Kidney (tissue), 14 donors: ENCODE results near the gene RPTOR. TPM values are rescaled to one million over a fixed set of nuclear protein-coding genes. Genes with fewer than 3 reads are reported as not detected.

ENCODE experiments used
- DNase-seq, 5 donors: peaks; one replicate each; pipeline ENCODE4 v3.0.0-alpha.2; 2013 to 2020
- FAIRE-seq: peaks from 2 replicates; lab custom pipeline; 2012; peaks lifted over from hg19 to GRCh38; lab: Jason Lieb, UNC
- H3K27ac ChIP-seq, 2 donors: one replicate each; pipeline ENCODE4 v1.7.0; 2013; ENCODE audit warnings: low read depth in 2 of 2, low read length in 2 of 2, inconsistent platforms in 1 of 2
- H3K27me3 ChIP-seq: one replicate; pipeline ENCODE4 v1.7.1; 2013; ENCODE audit warnings: low read length, inconsistent platforms; ENCODE audit not compliant: control insufficient read depth, insufficient read depth
- H3K36me3 ChIP-seq, 3 donors: one replicate each; pipeline versions ENCODE4 v1.7.0 to v1.7.1; 2013; ENCODE audit warnings: low read length in 3 of 3, control low read depth in 1 of 3, inconsistent platforms in 1 of 3; ENCODE audit not compliant: insufficient read depth in 3 of 3, control insufficient read depth in 2 of 3
- H3K4me1 ChIP-seq, 3 donors: one replicate each; pipeline versions ENCODE4 v1.7.0 to v1.7.1; 2013; ENCODE audit warnings: low read length in 3 of 3, inconsistent platforms in 1 of 3, low read depth in 1 of 3; ENCODE audit not compliant: control insufficient read depth in 2 of 3, insufficient read depth in 2 of 3
- H3K4me3 ChIP-seq, 3 donors: one replicate each; pipeline versions ENCODE4 v1.7.0 to v1.8.1; 2013; ENCODE audit warnings: low read length in 3 of 3, control low read depth in 1 of 3, inconsistent platforms in 1 of 3
- H3K9ac ChIP-seq, 3 donors: one replicate each; pipeline versions ENCODE4 v1.7.0 to v1.7.1; 2013; ENCODE audit warnings: low read length in 3 of 3, control low read depth in 1 of 3, inconsistent platforms in 1 of 3
- H3K9me3 ChIP-seq, 3 donors: one replicate each; pipeline versions ENCODE4 v1.7.0 to v1.7.1; 2013; ENCODE audit warnings: low read length in 3 of 3, control low read depth in 1 of 3, inconsistent platforms in 1 of 3; ENCODE audit not compliant: control insufficient read depth in 2 of 3, insufficient read depth in 1 of 3
- intact Hi-C: fragments of 100-400 bp; cut with DNase I; formaldehyde crosslinking; loops from one replicate; pipeline ENCODE4 v1.11.1; 2022
- polyA plus RNA-seq: library from polyadenylated mRNA; stranded (reverse); fragments of 350-450 nt; fragmentation: Illumina TruSeq; extraction: RNeasy Lipid Tissue Mini Kit (QIAGEN cat#74804); gene quantifications from one replicate; pipeline ENCODE4 v1.2.3, GENCODE V29; 2014; ENCODE audit warnings: low read depth, low replicate concordance; ENCODE audit not compliant: insufficient read depth
- total RNA-seq: library from RNA; stranded (reverse); fragmentation: NEBNext Ultra II Directional; extraction: Animal tissue kit (Norgen Biotek cat#: 25700); gene quantifications from one replicate; pipeline ENCODE4 v1.2.1, GENCODE V29; 2021
- TF ChIP-seq, protein P1 (sequence below): IDR thresholded peaks from 3 replicates; pipeline ENCODE4 v1.5.1; 2012; ENCODE audit warnings: mild to moderate bottlenecking, moderate library complexity, borderline replicate concordance; ENCODE audit not compliant: insufficient read depth; ENCODE audit errors: extremely low read depth
- donor health status: control.
- donor health status: control.
- donor health status: control.
- donor health status: control.
- donor health status: control.
- donor health status: DM: yes; HTN: yes; CAD: no.
- donor health status: Normal renal cell carcinoma (clear cell type).

Gene RPTOR
- total and polyA plus RNA-seq, 2 donors from 2014 or later = 5.5 to 37.6 TPM

DNA sequence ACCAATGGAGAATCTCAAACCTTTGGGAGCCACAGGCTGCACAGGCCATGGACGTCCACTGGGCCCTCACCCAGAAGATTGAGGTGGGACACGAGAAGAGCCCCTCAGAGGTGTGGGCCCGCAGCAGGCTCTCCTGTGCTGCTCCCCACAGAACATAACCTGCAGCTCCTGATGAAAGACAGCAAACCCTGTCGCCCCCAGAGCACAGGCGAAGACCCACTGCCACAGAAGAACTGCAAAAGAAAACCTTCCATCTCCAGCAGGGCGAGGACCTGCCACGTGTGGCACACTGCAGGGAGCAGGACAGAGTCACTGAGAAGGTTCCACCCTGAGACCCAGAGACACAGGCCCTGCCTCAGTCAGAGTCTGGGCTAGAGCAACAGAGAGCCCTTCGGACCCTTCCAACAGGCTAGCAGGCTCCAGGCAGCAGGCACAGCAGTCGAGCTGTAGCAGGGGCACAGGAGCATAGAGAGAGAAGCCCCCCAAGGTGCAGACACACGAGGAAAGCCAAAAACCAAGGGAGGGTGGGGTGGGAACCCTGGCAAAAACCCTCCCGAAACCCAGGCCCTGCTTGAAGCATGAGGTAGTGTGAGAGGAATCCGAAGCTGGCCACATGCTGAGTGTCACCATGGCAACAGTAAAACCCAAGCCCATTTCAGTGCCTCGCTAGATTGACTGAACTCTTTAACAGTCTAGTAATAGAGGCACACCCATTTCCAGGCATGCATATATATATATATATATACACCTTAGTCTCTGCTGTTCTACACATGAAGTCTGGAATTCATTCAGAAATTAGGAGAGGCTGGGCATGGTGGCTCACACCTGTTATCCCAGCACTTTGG, 387.0 kb downstream of the RPTOR start:
- Histone ChIP-seq H3K27ac (no peak overlapping the region), H3K27me3 (no peaks in the 10 kb centered on the region), H3K4me1 (peaks cover 0 to 2% (median 0%) of the 10 kb centered on the region in 3 donors), H3K36me3 (peaks cover 0 to 2% (median 0%) of the 10 kb centered on the region in 3 donors), H3K9ac (no peak overlapping the region), H3K4me3 (no peak overlapping the region), H3K9me3 (no peaks in the 10 kb centered on the region)
- TF ChIP-seq, protein P1, sequence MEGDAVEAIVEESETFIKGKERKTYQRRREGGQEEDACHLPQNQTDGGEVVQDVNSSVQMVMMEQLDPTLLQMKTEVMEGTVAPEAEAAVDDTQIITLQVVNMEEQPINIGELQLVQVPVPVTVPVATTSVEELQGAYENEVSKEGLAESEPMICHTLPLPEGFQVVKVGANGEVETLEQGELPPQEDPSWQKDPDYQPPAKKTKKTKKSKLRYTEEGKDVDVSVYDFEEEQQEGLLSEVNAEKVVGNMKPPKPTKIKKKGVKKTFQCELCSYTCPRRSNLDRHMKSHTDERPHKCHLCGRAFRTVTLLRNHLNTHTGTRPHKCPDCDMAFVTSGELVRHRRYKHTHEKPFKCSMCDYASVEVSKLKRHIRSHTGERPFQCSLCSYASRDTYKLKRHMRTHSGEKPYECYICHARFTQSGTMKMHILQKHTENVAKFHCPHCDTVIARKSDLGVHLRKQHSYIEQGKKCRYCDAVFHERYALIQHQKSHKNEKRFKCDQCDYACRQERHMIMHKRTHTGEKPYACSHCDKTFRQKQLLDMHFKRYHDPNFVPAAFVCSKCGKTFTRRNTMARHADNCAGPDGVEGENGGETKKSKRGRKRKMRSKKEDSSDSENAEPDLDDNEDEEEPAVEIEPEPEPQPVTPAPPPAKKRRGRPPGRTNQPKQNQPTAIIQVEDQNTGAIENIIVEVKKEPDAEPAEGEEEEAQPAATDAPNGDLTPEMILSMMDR = no peak
- DNase-seq (peak in 4 of 5 donors; percentile 34 to 78 (median 68)), FAIRE-seq (no peak)
- intact Hi-C loops = no loop called here

GRCh38 chr17:80935526-80935925, 390.9 kb downstream of the RPTOR start:
- Histone ChIP-seq H3K27ac (no peak overlapping the region), H3K36me3 (no peaks in the 10 kb centered on the region), H3K4me1 (peaks cover 0 to 2% (median 0%) of the 10 kb centered on the region in 3 donors), H3K4me3 (no peak overlapping the region), H3K9ac (no peak overlapping the region), H3K27me3 (no peaks in the 10 kb centered on the region), H3K9me3 (no peaks in the 10 kb centered on the region)
- intact Hi-C loops = no loop called here
- DNase-seq (no peak), FAIRE-seq (no peak)
- TF ChIP-seq, protein P1 = no peak

- TF ChIP-seq, protein P1 = no peak
- no peak for FAIRE-seq
- DNase-seq = no peak
- Histone ChIP-seq H3K27ac (no peak overlapping the region), H3K9me3 (no peaks in the 10 kb centered on the region), H3K4me3 (no peak overlapping the region), H3K4me1 (peaks cover 0 to 2% (median 0%) of the 10 kb centered on the region in 3 donors), H3K9ac (no peak overlapping the region), H3K27me3 (no peaks in the 10 kb centered on the region), H3K36me3 (no peaks in the 10 kb centered on the region)
- intact Hi-C loops = no loop called here
These were observed 391.6 kb downstream of the RPTOR start for GRCh38 chr17:80936218-80936617.
